Measurements from ENCODE around the gene APOO.

- TF ChIP-seq YY1 (IDR thresholded peaks at IDR 0.05) = no peak
- no peak for TF ChIP-seq CTCF (IDR thresholded peaks at IDR 0.05; ENCODE audit: low read depth, low read length, missing input control)
These were observed 110.2 kb downstream of the APOO start for GRCh38 chrX:23797371-23798128.
